Spleen (tissue), 7 donors: ENCODE results near the gene YPEL2.

Source experiments
- CTCF ChIP-seq, 11 experiments: fragments of 200-600 bp in 7 of 11; fragments of 450-650 bp in 4 of 11; sonication (generic) in 4 of 11; IDR thresholded peaks in 8 of 11; conservative IDR thresholded peaks in 3 of 11; 1 replicate in 7 of 11; 2 replicates in 4 of 11; pipeline versions ENCODE4 v1.4.0 to v1.8.0; 2016 to 2021; ENCODE audit warnings: antibody characterized with exemption in 11 of 11, inconsistent platforms in 4 of 11, mild to moderate bottlenecking in 1 of 11
- POLR2A ChIP-seq, 3 donors: fragments of 450-650 bp; IDR thresholded peaks; one replicate each; pipeline ENCODE4 v1.5.1; 2017; ENCODE audit warnings: antibody characterized with exemption in 3 of 3, mild to moderate bottlenecking in 1 of 3
- POLR2AphosphoS5 ChIP-seq, 3 donors: sonication (generic); formaldehyde crosslinking; IDR thresholded peaks; one replicate each; pipeline ENCODE4 v1.5.1; 2017; ENCODE audit warnings: antibody characterized with exemption in 3 of 3
- donor health status: DM: no; HTN: no; CAD: no; lungs with moderate emphysema.
- donor health status: DM: no; HTN: no; CAD: no.
- donor health status: DM: no; HTN: no; CAD: no.

DNA sequence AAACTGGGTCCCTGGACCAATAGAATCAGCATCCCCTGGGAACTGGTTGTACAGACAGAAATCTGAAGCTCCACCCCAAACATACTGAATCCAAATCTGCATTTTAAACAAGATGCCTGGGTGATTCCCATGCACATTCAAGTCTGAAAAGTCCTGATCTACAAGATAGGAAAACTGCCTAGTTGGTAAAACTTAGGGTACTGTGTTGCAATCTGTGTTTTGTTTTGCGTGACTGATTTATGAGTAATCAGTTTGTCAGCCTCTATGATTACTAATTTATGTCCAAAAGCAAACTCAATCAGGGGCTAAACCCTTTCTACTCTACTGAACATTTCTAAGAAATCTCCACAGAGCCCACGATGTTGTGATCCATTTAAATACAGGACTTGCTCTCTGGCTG lies 103.8 kb downstream of the YPEL2 start:
- TF ChIP-seq POLR2AphosphoS5 (IDR thresholded peaks at IDR 0.05) (no peak), POLR2A (IDR thresholded peaks at IDR 0.05) (no peak), CTCF (IDR thresholded peaks at IDR 0.05 in 8 of 11, conservative IDR thresholded peaks at IDR 0.05 in 3 of 11) (no peak)
